Astrocyte of the hippocampus (primary cell): ENCODE data around the gene CLK2.

ENCODE experiments used
- DNase-seq: peaks from one replicate; pipeline ENCODE4 v3.0.0; 2011; ENCODE audit warnings: low read depth, low spot score

CLK2 gene

GRCh38 chr1:155273343-155274245 is at the start of gene CLK2:
Gene CLK2 (minus strand): TSS chr1:155273504. CDS start chr1:155270977, 2,527 bp downstream.
- DNase-seq, result peak; percentile 98

GRCh38 chr1:155322571-155322952 is 49.3 kb upstream of the CLK2 start:
- peak; percentile 59 for DNase-seq

GRCh38 chr1:155321639-155322503 is 48.6 kb upstream of the CLK2 start:
- peak; percentile 30 for DNase-seq

- DNase-seq, result peak; percentile 87
Measured at GRCh38 chr1:155320661-155321617, 47.6 kb upstream of the CLK2 start, which contains the start of gene RUSC1. Gene RUSC1 (plus strand): TSS chr1:155320894. CDS start chr1:155321774, 880 bp downstream.

GRCh38 chr1:155320252-155320651 is 46.9 kb upstream of the CLK2 start:
- no peak for DNase-seq

- no peak for DNase-seq
Measured at GRCh38 chr1:155319536-155319935, 46.2 kb upstream of the CLK2 start.

- no peak for DNase-seq
Measured at GRCh38 chr1:155318082-155318481, 44.8 kb upstream of the CLK2 start.

- DNase-seq, result no peak
Measured at GRCh38 chr1:155316922-155317321, 43.6 kb upstream of the CLK2 start.

- no peak for DNase-seq
Measured at GRCh38 chr1:155313261-155313660, 40.0 kb upstream of the CLK2 start.

- DNase-seq, result peak; percentile 43
Measured at GRCh38 chr1:155309423-155310021, 36.2 kb upstream of the CLK2 start.

GRCh38 chr1:155308493-155309422 is 35.5 kb upstream of the CLK2 start, which contains the start of gene FDPS:
Gene FDPS (plus strand): TSS chr1:155308866. CDS start chr1:155309790, 924 bp downstream.
- peak; percentile 100 for DNase-seq

- DNase-seq, result peak; percentile 40
Measured at GRCh38 chr1:155307247-155307740, 34.0 kb upstream of the CLK2 start.

GRCh38 chr1:155305881-155306391 is 32.6 kb upstream of the CLK2 start:
- DNase-seq, result peak; percentile 39

- DNase-seq, result no peak
Measured at GRCh38 chr1:155304558-155305063, 31.3 kb upstream of the CLK2 start.

- no peak for DNase-seq
Measured at GRCh38 chr1:155301342-155301841, 28.1 kb upstream of the CLK2 start, which contains the start of gene PKLR. Gene PKLR (minus strand): TSS chr1:155301438. CDS start chr1:155301395, 43 bp downstream.

- no peak for DNase-seq
Measured at GRCh38 chr1:155300553-155301329, 27.4 kb upstream of the CLK2 start.

- no peak for DNase-seq
Measured at GRCh38 chr1:155300024-155300423, 26.7 kb upstream of the CLK2 start.

GRCh38 chr1:155297384-155297783 is 24.1 kb upstream of the CLK2 start:
- no peak for DNase-seq
